ENCODE data around the gene QRFP.

DNA sequence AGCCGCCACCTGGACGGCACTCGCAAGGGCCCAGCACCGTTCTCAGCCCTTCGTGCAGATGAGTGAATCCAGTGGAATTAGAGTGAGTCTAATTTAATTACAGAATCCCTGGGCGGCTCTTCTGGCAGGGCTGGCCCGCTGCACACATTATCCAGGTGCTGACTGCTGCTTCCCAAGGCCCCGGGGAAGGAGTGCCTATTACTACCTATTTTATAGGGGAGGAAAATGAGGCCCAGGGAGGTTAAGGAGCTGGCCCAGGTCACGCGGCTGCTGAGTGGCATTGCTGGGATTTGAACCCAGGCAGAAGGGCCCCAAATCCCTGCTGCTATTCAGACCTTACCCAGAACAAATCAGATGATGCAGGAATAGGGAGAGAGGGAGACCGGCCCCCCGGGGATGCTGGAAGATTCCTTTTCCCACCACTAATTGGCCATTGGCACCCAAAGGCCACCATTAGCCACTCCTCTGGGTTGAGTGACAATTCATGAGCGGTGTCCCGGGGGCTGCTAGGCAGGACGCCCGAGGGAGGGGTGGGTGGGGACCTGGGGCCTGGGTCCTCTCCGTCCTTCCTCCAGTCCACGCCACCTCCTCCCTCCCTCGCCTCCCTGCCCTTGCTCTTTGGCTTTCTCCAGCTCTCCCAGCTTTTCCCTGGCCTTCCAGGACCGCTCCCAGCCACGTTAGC lies 10.3 kb upstream of the QRFP start:
- TF ChIP-seq, protein P1, sequence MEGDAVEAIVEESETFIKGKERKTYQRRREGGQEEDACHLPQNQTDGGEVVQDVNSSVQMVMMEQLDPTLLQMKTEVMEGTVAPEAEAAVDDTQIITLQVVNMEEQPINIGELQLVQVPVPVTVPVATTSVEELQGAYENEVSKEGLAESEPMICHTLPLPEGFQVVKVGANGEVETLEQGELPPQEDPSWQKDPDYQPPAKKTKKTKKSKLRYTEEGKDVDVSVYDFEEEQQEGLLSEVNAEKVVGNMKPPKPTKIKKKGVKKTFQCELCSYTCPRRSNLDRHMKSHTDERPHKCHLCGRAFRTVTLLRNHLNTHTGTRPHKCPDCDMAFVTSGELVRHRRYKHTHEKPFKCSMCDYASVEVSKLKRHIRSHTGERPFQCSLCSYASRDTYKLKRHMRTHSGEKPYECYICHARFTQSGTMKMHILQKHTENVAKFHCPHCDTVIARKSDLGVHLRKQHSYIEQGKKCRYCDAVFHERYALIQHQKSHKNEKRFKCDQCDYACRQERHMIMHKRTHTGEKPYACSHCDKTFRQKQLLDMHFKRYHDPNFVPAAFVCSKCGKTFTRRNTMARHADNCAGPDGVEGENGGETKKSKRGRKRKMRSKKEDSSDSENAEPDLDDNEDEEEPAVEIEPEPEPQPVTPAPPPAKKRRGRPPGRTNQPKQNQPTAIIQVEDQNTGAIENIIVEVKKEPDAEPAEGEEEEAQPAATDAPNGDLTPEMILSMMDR (IDR thresholded peaks at IDR 0.05; ENCODE audit: low read depth, low read length) = no peak
- TF ChIP-seq POLR2A (IDR thresholded peaks at IDR 0.05; ENCODE audit: extremely low read depth, insufficient read length) (no peak), MYC (IDR thresholded peaks at IDR 0.05; ENCODE audit: low read depth, low read length) (no peak)

Measured in NB4 (cell line).